ENCODE measurements around the gene ZNF827.

Gene ZNF827

GRCh38 chr4:145945431-145946155, 7.0 kb upstream of the ZNF827 start:
- TF ChIP-seq CTCF (IDR thresholded peaks at IDR 0.05; ENCODE audit: low read depth, low read length) = no peak
- no peaks in the 10 kb centered on the region for H3K27me3 ChIP-seq (ENCODE audit: insufficient read depth, low read depth, severe bottlenecking)
- no peak overlapping the region for H3K4me3 ChIP-seq (ENCODE audit: low read depth, low read length)
- H3K27ac ChIP-seq = no peak overlapping the region
- H3K9me3 ChIP-seq (ENCODE audit: severe bottlenecking) = no peaks in the 10 kb centered on the region
- H3K36me3 ChIP-seq = no peaks in the 10 kb centered on the region
- DNase-seq = no peak

- no peak overlapping the region for H3K27ac ChIP-seq
- H3K9me3 ChIP-seq (ENCODE audit: severe bottlenecking) = no peaks in the 10 kb centered on the region
- H3K36me3 ChIP-seq = no peaks in the 10 kb centered on the region
- no peak for TF ChIP-seq CTCF (IDR thresholded peaks at IDR 0.05; ENCODE audit: low read depth, low read length)
- H3K4me3 ChIP-seq (ENCODE audit: low read depth, low read length) = no peak overlapping the region
- no peak for DNase-seq
- H3K27me3 ChIP-seq (ENCODE audit: insufficient read depth, low read depth, severe bottlenecking) = no peaks in the 10 kb centered on the region
Measured at GRCh38 chr4:145944886-145945285, 6.3 kb upstream of the ZNF827 start.

- no peak overlapping the region for H3K4me3 ChIP-seq (ENCODE audit: low read depth, low read length)
- no peaks in the 10 kb centered on the region for H3K36me3 ChIP-seq
- H3K27me3 ChIP-seq (ENCODE audit: insufficient read depth, low read depth, severe bottlenecking) = no peaks in the 10 kb centered on the region
- no peak overlapping the region for H3K27ac ChIP-seq
- no peaks in the 10 kb centered on the region for H3K9me3 ChIP-seq (ENCODE audit: severe bottlenecking)
- DNase-seq = no peak
- no peak for TF ChIP-seq CTCF (IDR thresholded peaks at IDR 0.05; ENCODE audit: low read depth, low read length)
Measured at GRCh38 chr4:145939856-145940255, 1.2 kb upstream of the ZNF827 start.

GRCh38 chr4:145939441-145939750, 773 bp upstream of the ZNF827 start:
- H3K27ac ChIP-seq = peak overlapping the region; percentile 96
- H3K27me3 ChIP-seq (ENCODE audit: insufficient read depth, low read depth, severe bottlenecking) = no peaks in the 10 kb centered on the region
- peak overlapping the region; percentile 97 for H3K4me3 ChIP-seq (ENCODE audit: low read depth, low read length)
- no peak for DNase-seq
- no peaks in the 10 kb centered on the region for H3K36me3 ChIP-seq
- H3K9me3 ChIP-seq (ENCODE audit: severe bottlenecking) = no peaks in the 10 kb centered on the region
- no peak for TF ChIP-seq CTCF (IDR thresholded peaks at IDR 0.05; ENCODE audit: low read depth, low read length)

GRCh38 chr4:145937971-145938611, 532 bp downstream of the ZNF827 start:
- Histone ChIP-seq H3K27me3 (ENCODE audit: insufficient read depth, low read depth, severe bottlenecking) (no peaks in the 10 kb centered on the region), H3K36me3 (no peaks in the 10 kb centered on the region), H3K9me3 (ENCODE audit: severe bottlenecking) (no peaks in the 10 kb centered on the region), H3K27ac (peak overlapping the region; percentile 96), H3K4me3 (ENCODE audit: low read depth, low read length) (peak overlapping the region; percentile 97)
- no peak for TF ChIP-seq CTCF (IDR thresholded peaks at IDR 0.05; ENCODE audit: low read depth, low read length)
- DNase-seq = peak; percentile 32

All from WERI-Rb-1 (cell line).